VCaP (cell line): ENCODE measurements around the gene TMEM108.

Source experiments
- H3K27ac ChIP-seq: fragments of 450-650 bp; 2 replicates; pipeline ENCODE4 v1.5.1; 2017
- TF ChIP-seq, protein P1 (sequence below): fragments of 450-650 bp; conservative IDR thresholded peaks from 2 replicates; pipeline ENCODE4 v1.5.1; 2017; ENCODE audit warnings: mild to moderate bottlenecking, moderate library complexity

TMEM108 gene

DNA sequence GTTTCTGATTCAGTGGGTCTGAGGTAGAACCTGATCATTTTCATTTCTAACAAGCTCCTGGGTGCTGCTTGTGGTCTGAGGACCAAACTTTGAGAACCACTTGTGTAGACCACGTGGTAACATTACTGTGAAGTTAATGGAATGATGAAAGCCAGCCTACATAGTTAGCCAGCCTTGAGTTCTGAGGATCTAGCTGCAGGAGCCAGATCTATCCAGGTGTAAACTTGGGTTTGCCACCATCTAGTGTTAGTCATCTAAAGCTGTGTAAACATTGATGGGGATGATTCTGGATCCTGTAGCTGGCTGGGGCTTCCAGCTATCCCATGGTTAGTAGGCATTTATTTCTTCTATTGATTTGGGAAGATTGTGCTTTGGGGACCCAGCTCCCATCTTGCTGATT is 170.0 kb downstream of the TMEM108 start:
- TF ChIP-seq, protein P1, sequence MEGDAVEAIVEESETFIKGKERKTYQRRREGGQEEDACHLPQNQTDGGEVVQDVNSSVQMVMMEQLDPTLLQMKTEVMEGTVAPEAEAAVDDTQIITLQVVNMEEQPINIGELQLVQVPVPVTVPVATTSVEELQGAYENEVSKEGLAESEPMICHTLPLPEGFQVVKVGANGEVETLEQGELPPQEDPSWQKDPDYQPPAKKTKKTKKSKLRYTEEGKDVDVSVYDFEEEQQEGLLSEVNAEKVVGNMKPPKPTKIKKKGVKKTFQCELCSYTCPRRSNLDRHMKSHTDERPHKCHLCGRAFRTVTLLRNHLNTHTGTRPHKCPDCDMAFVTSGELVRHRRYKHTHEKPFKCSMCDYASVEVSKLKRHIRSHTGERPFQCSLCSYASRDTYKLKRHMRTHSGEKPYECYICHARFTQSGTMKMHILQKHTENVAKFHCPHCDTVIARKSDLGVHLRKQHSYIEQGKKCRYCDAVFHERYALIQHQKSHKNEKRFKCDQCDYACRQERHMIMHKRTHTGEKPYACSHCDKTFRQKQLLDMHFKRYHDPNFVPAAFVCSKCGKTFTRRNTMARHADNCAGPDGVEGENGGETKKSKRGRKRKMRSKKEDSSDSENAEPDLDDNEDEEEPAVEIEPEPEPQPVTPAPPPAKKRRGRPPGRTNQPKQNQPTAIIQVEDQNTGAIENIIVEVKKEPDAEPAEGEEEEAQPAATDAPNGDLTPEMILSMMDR = no peak
- H3K27ac ChIP-seq = no peak overlapping the region

DNA sequence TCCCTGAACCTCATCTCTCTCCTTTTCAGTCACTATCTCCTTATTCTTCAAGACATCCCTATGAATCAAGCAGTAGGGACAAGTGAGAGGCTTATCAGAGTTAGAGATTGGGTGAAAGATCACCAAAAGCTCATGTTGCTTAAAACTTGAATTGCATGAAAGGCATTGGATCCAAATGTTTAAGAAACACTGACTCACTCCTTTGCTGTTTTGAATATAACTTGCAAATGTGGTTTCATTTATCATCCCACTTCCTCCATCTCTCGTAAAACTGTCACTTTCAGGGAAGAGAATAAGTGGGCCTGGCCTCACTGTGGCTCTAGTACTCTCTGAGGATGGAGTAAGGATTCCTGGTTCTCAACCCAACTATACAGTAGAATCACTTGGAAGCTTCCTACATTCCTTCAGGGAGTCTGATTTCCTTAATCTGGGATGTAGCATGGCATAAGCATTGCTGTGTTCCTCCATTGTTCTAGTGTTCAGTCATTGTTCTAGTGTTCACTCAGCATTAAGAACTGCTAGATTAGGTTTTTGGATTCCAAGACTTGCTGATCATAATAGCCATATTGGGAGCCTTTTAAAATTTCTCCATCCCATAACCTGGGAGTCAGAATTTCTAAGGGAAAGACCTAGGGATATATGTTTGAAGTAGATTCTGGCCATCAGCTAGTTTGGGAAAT is 171.8 kb downstream of the TMEM108 start:
- H3K27ac ChIP-seq = no peak overlapping the region
- TF ChIP-seq, protein P1 = no peak

DNA sequence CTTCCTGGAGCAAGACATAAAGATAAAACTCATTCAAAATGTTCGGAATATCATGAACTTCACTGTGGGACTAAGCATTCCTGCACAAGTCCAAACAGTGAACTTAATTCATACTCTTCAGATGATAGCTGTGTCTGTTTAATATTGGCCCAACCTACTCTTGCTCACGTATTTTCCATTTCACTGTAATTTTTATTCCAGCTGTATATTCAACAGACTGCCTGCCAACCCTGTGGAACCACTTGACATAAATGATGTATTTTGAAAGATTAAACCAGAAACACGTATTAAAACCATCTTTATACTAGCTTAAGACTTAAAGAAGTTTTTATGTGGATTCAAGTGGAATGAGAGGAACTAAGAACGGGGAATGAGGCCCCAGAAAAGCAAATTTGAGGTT is 172.5 kb downstream of the TMEM108 start:
- no peak overlapping the region for H3K27ac ChIP-seq
- TF ChIP-seq, protein P1 = no peak

DNA sequence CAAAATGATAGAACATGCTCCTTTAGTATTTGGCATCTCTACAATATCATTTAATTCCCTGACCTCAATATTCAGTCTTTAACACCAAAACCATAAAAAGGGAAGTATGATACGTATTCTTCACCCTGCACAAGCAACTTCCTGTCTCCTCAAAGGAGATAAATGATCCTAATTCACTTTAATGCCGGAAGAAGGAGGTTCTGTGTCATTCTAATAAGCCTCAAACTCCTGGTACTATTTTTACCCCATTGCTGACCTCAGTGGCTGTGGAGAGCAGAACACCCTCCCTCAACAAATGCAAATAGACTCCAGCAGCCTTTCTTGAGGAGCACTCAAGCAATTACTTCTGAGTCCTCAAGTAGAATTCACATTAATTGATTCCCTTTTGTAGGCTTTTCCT is 173.3 kb downstream of the TMEM108 start:
- TF ChIP-seq, protein P1 = no peak
- H3K27ac ChIP-seq = no peak overlapping the region

DNA sequence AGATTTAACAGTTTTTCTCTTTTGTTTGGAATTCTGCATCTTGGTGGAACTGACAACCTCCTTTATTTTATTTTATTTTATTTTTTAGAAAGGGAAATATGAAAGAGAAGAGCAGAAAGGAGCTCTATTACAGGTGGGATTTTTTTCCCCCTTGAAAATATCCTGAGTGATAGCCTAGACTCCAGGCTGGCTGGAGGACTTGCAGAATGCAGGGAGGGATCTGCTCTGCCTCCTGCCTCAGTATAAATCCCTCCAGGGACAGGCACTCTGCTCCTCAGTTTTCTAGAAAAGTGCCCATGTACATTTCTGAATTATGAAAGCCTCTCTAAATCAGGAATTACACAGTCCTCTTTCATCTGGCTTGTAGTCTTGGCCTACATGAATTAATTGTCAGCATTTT is 173.7 kb downstream of the TMEM108 start:
- TF ChIP-seq, protein P1 = no peak
- no peak overlapping the region for H3K27ac ChIP-seq

DNA sequence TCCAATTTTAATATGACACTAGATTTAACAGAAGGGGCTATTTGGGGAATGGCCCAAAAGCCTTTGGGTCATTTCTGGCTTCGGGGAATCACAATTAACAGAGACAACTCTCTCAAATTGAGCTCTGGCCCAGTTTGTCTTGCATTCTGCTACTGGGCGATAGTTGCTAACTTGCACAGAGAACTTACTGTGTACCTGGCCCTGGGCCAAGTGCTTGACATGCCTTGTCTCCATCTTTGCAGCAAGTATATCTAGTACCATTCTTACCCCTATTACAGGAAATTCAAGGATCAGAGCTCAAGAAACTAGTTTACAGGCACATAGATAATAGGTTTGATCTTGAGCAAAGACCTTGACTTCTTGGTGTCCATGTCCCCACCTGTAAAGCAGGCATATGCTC is 175.7 kb downstream of the TMEM108 start:
- H3K27ac ChIP-seq = no peak overlapping the region
- TF ChIP-seq, protein P1 = no peak

DNA sequence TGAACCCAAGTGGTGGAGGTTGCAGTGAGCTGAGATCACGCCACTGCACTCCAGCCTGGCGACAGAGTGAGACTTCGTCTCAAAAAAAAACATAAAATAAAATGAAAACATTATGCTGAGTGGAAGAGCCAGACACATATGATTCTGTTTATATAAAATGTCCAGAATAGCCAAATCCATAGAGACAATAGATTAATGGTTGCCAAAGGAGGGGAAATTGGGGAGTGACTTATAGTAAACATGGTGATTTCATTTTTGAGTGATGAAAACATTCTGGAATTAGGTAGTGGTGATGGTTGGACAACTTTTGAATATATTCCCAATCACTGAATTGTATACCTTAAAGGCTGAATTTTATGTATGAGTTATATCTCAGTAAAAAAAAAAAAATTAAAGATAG is 189.6 kb downstream of the TMEM108 start:
- TF ChIP-seq, protein P1 = no peak
- H3K27ac ChIP-seq = no peak overlapping the region
